Activated CD4-positive, alpha-beta T cell treated with anti-CD3 and anti-CD28 coated beads for 36 hours (primary cell): Measurements from ENCODE around the gene MPPE1. TPM values are rescaled to one million over a fixed set of nuclear protein-coding genes. Genes with fewer than 3 reads are reported as not detected.

ENCODE experiments used
- ATAC-seq: fragments of 200-7000 bp; cut with Tn5 transposase; one replicate; pipeline ENCODE4 v1.10.0; 2021; ENCODE audit warnings: mild to moderate bottlenecking, moderate library complexity
- CTCF ChIA-PET: fragments of 350-600 bp; sonication (Branson Sonifier 250); formaldehyde crosslinking; loops from one replicate; lab custom pipeline; 2021; ENCODE audit warnings: antibody characterized with exemption; lab: Charles Lee
- POLR2A ChIA-PET: fragments of 350-600 bp; sonication (Branson Sonifier 250); formaldehyde crosslinking; loops from one replicate; lab custom pipeline; 2021; ENCODE audit warnings: antibody characterized with exemption, inconsistent platforms; lab: Charles Lee
- DNase-seq: peaks from one replicate; pipeline ENCODE4 v3.0.0-alpha.2; 2020
- H3K27ac Mint-ChIP-seq: one replicate; pipeline ENCODE4 v1.8.0; 2021; ENCODE audit warnings: mixed read lengths
- H3K27me3 Mint-ChIP-seq: one replicate; pipeline ENCODE4 v1.8.0; 2021; ENCODE audit warnings: mixed read lengths
- H3K36me3 Mint-ChIP-seq: one replicate; pipeline ENCODE4 v1.8.0; 2021; ENCODE audit warnings: low read depth, mixed read lengths
- H3K4me1 Mint-ChIP-seq: one replicate; pipeline ENCODE4 v1.8.0; 2021; ENCODE audit warnings: mixed read lengths
- H3K4me3 Mint-ChIP-seq: one replicate; pipeline ENCODE4 v1.8.0; 2021; ENCODE audit warnings: mild to moderate bottlenecking, moderate library complexity, mixed read lengths
- H3K9me3 Mint-ChIP-seq: one replicate; pipeline ENCODE4 v1.8.0; 2021; ENCODE audit warnings: low read depth, mixed read lengths
- intact Hi-C, 2 experiments: fragments of 100-400 bp; cut with DNase I in 1 of 2; cut with micrococcal nuclease in 1 of 2; formaldehyde crosslinking; loops; one replicate each; pipeline versions ENCODE4 v1.14.2 to v1.15.1; 2022 to 2024; cut with DNase I, micrococcal nuclease
- total RNA-seq, 2 experiments: library from RNA; stranded (reverse); gene quantifications; one replicate each; pipeline ENCODE4 v1.2.3, GENCODE V29; 2021

MPPE1 gene
- total RNA-seq, 2 experiments from 2014 or later, result 22.4 to 29.6 TPM

- no peak for DNase-seq
- H3K27me3 Mint-ChIP-seq, result no peaks in the 10 kb centered on the region
- ChIA-PET CTCF (interaction anchor here (1.0 kb wide), 1 partner anchor 112 kb away, joined by 3 read pairs; no protein-coding TSS in a partner anchor), POLR2A (no interaction called here)
- intact Hi-C loops, result no loop called here
- H3K9me3 Mint-ChIP-seq, result no peaks in the 10 kb centered on the region
- H3K4me1 Mint-ChIP-seq, result peaks cover 5% of the 10 kb centered on the region
- no peak overlapping the region for H3K27ac Mint-ChIP-seq
- H3K36me3 Mint-ChIP-seq, result peaks cover 12% of the 10 kb centered on the region
- H3K4me3 Mint-ChIP-seq, result no peak overlapping the region
- ATAC-seq, result no peak
Measured at GRCh38 chr18:11882636-11883035, 25.5 kb downstream of the MPPE1 start.

GRCh38 chr18:11880586-11881304 is 27.4 kb downstream of the MPPE1 start:
- Mint-ChIP-seq H3K27ac (no peak overlapping the region), H3K36me3 (peaks cover 12% of the 10 kb centered on the region), H3K9me3 (no peaks in the 10 kb centered on the region), H3K27me3 (no peaks in the 10 kb centered on the region), H3K4me3 (no peak overlapping the region), H3K4me1 (no peaks in the 10 kb centered on the region)
- ChIA-PET POLR2A (no interaction called here), CTCF (no interaction called here)
- DNase-seq (no peak), ATAC-seq (no peak)
- intact Hi-C loops, result no loop called here

- POLR2A ChIA-PET, result no interaction called here
- Mint-ChIP-seq H3K27ac (no peak overlapping the region), H3K36me3 (peaks cover 5% of the 10 kb centered on the region), H3K27me3 (no peaks in the 10 kb centered on the region), H3K4me1 (no peaks in the 10 kb centered on the region), H3K4me3 (no peak overlapping the region), H3K9me3 (no peaks in the 10 kb centered on the region)
- DNase-seq (no peak), ATAC-seq (no peak)
- CTCF ChIA-PET, result no interaction called here
- intact Hi-C loops, result loop anchor here in 1 of 2 experiments (10.0 kb wide), 1 partner anchor 223 kb away; no protein-coding TSS in a partner anchor
Measured at GRCh38 chr18:11877497-11878135, 30.5 kb downstream of the MPPE1 start.

DNA sequence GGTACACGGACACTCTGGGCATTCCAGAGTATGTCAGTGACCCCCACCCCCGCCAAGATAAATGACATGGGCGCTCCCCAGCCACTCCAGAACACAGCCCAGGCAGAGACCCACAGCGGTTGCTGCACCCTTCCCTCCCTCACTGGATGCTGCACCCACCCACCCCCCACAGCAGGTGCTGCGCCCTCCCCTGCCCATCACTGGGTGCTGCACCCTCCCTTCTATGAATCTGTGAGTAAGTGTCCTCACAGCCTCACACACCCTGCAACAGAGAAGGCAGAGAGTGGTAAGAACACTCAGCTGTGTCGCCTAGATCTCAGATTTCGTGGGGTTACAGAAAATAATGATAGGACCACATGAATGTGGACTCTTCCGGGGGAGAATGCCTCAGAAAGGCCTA is 33.4 kb downstream of the MPPE1 start:
- no peak overlapping the region for H3K27ac Mint-ChIP-seq
- no peak overlapping the region for H3K4me3 Mint-ChIP-seq
- POLR2A ChIA-PET, result no interaction called here
- H3K4me1 Mint-ChIP-seq, result peaks cover 2% of the 10 kb centered on the region
- no peaks in the 10 kb centered on the region for H3K9me3 Mint-ChIP-seq
- DNase-seq (no peak), ATAC-seq (no peak)
- CTCF ChIA-PET, result no interaction called here
- peaks cover 2% of the 10 kb centered on the region for H3K27me3 Mint-ChIP-seq
- H3K36me3 Mint-ChIP-seq, result no peaks in the 10 kb centered on the region
- intact Hi-C loops, result loop anchor here (5.0 to 10.0 kb wide), 2 partner anchors 142 to 220 kb away; no protein-coding TSS in a partner anchor

DNA sequence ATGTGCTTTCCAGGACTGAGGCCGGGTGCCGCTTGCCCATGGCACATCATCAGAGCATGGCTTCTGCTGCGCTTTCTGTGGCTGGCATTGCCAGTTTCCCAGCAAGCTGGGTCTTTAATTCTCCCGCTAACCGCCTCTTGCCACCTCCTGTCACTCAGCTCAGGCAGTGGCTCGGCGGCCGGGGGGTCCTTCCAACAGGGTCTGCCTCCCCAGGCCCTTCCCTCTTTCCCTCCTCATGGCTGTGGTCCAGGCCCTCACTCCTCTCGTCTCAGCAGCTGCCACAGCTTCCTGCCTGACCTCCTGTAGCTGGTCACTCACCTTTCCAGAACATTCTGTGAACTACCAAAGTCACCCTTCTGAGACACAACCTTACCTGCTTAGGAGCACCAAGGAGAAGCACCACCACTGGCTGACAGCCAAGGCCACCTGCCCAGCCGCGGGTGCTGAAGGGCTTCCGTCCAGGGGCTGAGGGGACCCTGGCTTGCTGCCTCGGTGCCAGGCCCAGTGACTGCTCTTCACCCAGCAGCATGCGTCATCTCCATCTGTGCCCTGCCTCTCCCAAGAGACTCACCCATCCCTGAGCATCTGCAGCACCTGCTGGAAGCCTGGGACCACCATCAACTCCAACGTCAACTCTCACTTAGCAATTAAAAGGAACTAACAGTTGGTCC is 34.3 kb downstream of the MPPE1 start:
- H3K4me1 Mint-ChIP-seq, result peaks cover 2% of the 10 kb centered on the region
- H3K9me3 Mint-ChIP-seq, result no peaks in the 10 kb centered on the region
- H3K36me3 Mint-ChIP-seq, result no peaks in the 10 kb centered on the region
- DNase-seq, result no peak
- intact Hi-C loops, result loop anchor here (2.0 to 10.0 kb wide), 3 partner anchors 141 to 219 kb away; no protein-coding TSS in a partner anchor
- ChIA-PET CTCF (interaction anchor here (0.6 kb wide), 1 partner anchor 140 kb away, joined by 3 read pairs; no protein-coding TSS in a partner anchor), POLR2A (no interaction called here)
- H3K27ac Mint-ChIP-seq, result no peak overlapping the region
- H3K27me3 Mint-ChIP-seq, result peaks cover 2% of the 10 kb centered on the region
- H3K4me3 Mint-ChIP-seq, result no peak overlapping the region
- ATAC-seq, result no peak

DNA sequence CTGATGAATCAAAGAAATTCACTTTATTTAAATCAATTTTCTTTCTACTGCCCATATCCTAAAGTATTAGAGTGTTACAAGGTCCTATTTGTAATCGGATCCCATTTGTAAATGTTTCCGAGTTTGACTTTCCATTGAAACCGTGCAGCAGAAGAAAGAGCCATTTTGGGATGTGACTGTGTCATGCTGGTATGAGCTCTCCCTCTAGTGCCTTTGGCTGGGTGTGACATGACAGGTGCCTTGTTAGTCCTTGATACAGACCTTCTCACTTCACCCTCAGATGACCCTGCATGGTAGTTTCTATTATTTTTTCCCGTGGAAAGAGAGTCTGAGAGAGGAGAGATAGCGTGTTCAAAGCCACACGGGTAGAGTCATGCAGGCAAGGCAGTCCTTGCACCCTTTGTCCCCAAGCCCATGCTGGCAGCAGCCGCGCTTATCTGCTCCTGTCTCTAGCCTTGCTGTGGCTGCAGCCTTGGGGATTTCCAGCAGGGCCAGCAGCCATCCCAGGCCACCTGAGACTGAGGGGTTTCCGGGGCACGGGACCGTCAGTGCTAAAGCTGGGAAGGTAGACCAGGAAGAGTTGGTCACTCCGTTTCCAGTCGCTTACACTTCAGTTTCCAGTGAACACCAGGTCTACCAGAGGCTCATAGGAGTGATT is 35.5 kb downstream of the MPPE1 start:
- DNase-seq, result peak; percentile 22
- intact Hi-C loops, result loop anchor here (2.0 to 10.0 kb wide), 3 partner anchors 140 to 218 kb away; no protein-coding TSS in a partner anchor
- no peak overlapping the region for H3K4me3 Mint-ChIP-seq
- H3K27ac Mint-ChIP-seq, result no peak overlapping the region
- CTCF ChIA-PET, result interaction anchor here (1.7 kb wide), 1 partner anchor 188 kb away, joined by 4 read pairs; no protein-coding TSS in a partner anchor
- peaks cover 2% of the 10 kb centered on the region for H3K4me1 Mint-ChIP-seq
- no peaks in the 10 kb centered on the region for H3K36me3 Mint-ChIP-seq
- H3K9me3 Mint-ChIP-seq, result no peaks in the 10 kb centered on the region
- peaks cover 6% of the 10 kb centered on the region for H3K27me3 Mint-ChIP-seq
- POLR2A ChIA-PET, result no interaction called here
- ATAC-seq, result peak; percentile 49

- Mint-ChIP-seq H3K4me3 (no peak overlapping the region), H3K27me3 (peaks cover 6% of the 10 kb centered on the region), H3K27ac (no peak overlapping the region), H3K4me1 (peaks cover 2% of the 10 kb centered on the region), H3K36me3 (no peaks in the 10 kb centered on the region), H3K9me3 (no peaks in the 10 kb centered on the region)
- DNase-seq, result no peak
- intact Hi-C loops, result loop anchor here (5.0 to 10.0 kb wide), 2 partner anchors 139 to 217 kb away; no protein-coding TSS in a partner anchor
- no peak for ATAC-seq
- CTCF ChIA-PET, result interaction anchor here (0.7 to 1.7 kb wide), 2 partner anchors 17 to 187 kb away, joined by 3 to 4 read pairs; no protein-coding TSS in a partner anchor
- POLR2A ChIA-PET, result no interaction called here
Measured at GRCh38 chr18:11871501-11871900, 36.6 kb downstream of the MPPE1 start.

GRCh38 chr18:11868230-11868629 is 39.9 kb downstream of the MPPE1 start:
- intact Hi-C loops, result no loop called here
- Mint-ChIP-seq H3K27me3 (peaks cover 9% of the 10 kb centered on the region), H3K4me1 (peaks cover 2% of the 10 kb centered on the region), H3K27ac (no peak overlapping the region), H3K9me3 (no peaks in the 10 kb centered on the region), H3K36me3 (no peaks in the 10 kb centered on the region), H3K4me3 (no peak overlapping the region)
- ATAC-seq, result no peak
- DNase-seq, result no peak
- CTCF ChIA-PET, result no interaction called here
- POLR2A ChIA-PET, result no interaction called here

- POLR2A ChIA-PET, result no interaction called here
Measured at GRCh38 chr18:11866764-11867163, 41.4 kb downstream of the MPPE1 start.

DNA sequence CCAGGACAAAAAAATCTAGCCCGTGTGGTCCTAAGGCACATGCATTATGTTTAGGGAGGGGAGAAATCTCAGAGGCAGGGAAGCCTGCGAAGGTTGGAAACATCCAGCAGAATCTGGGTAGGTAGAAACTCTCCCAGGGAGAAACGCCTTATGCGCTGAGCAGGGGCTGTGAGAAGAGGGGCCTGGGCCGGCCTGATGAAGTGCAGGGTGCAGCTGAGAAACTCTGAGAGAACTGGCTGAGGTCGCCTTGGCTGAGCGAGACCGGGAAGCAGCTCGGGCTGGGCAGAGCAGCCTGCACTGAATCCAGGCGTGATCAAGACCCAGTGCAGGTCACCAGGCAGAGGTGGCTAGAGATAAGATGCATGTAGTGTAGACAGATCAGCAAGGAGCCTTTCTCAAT is 41.8 kb downstream of the MPPE1 start:
- peaks cover 7% of the 10 kb centered on the region for H3K27me3 Mint-ChIP-seq
- CTCF ChIA-PET, result no interaction called here
- intact Hi-C loops, result no loop called here
- no peak overlapping the region for H3K4me3 Mint-ChIP-seq
- DNase-seq, result no peak
- no peaks in the 10 kb centered on the region for H3K36me3 Mint-ChIP-seq
- POLR2A ChIA-PET, result no interaction called here
- ATAC-seq, result no peak
- no peak overlapping the region for H3K27ac Mint-ChIP-seq
- no peaks in the 10 kb centered on the region for H3K9me3 Mint-ChIP-seq
- peaks cover under 1% of the 10 kb centered on the region for H3K4me1 Mint-ChIP-seq

More at GRCh38 chr18:11866764-11867163, 41.4 kb downstream of the MPPE1 start:
- no peaks in the 10 kb centered on the region for H3K9me3 Mint-ChIP-seq
- no peak overlapping the region for H3K27ac Mint-ChIP-seq
- peaks cover 9% of the 10 kb centered on the region for H3K27me3 Mint-ChIP-seq
- DNase-seq (no peak), ATAC-seq (no peak)
- no peak overlapping the region for H3K4me3 Mint-ChIP-seq
- CTCF ChIA-PET, result no interaction called here
- H3K4me1 Mint-ChIP-seq, result peaks cover 2% of the 10 kb centered on the region
- intact Hi-C loops, result no loop called here
- no peaks in the 10 kb centered on the region for H3K36me3 Mint-ChIP-seq

DNA sequence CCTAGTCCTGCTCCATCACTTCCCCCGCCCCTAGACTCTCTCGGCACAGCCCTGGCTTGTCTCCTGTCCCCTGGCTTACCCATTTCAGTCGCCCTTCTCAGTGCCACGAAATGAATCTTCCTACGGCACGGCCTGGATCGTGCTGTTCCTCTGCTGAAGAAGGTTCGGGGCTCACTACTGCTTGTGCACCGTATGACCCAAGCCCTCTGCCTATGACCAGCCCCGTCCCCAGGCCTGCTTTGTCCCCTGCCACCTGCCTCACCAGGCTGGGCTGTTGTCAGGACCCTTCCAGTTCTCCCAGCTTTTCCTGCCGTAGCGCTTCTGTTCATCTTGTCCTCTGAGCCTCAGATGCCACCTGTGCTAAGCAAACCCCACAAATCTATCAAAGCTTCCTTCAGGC is 43.0 kb downstream of the MPPE1 start:
- ATAC-seq, result no peak
- Mint-ChIP-seq H3K36me3 (no peaks in the 10 kb centered on the region), H3K4me3 (no peak overlapping the region), H3K9me3 (no peaks in the 10 kb centered on the region), H3K27ac (no peak overlapping the region), H3K4me1 (peaks cover 1% of the 10 kb centered on the region), H3K27me3 (peaks cover 7% of the 10 kb centered on the region)
- CTCF ChIA-PET, result no interaction called here
- no peak for DNase-seq
- intact Hi-C loops, result no loop called here
- POLR2A ChIA-PET, result no interaction called here
